ENCODE data around the gene CSKMT.

DNA sequence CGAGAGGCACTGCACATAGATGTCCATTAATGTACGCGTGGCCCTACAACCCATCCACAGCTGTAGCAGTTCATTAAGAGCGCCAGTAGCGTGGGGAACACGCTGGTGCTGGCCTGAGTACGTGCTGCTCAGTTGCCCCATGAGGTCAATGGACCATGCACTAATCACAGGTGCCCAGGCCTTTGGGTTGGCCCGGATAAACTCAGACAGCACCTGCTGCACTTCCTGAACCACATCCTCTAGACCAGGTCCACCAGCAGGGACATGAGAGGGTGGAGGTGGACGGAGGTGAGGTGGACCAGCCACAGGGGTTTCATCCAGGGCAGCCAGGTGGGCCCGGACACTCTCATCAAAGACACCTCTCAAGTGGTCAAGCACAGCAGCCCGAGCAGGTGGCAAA is 15.6 kb upstream of the CSKMT start:
- TF ChIP-seq, protein P1, sequence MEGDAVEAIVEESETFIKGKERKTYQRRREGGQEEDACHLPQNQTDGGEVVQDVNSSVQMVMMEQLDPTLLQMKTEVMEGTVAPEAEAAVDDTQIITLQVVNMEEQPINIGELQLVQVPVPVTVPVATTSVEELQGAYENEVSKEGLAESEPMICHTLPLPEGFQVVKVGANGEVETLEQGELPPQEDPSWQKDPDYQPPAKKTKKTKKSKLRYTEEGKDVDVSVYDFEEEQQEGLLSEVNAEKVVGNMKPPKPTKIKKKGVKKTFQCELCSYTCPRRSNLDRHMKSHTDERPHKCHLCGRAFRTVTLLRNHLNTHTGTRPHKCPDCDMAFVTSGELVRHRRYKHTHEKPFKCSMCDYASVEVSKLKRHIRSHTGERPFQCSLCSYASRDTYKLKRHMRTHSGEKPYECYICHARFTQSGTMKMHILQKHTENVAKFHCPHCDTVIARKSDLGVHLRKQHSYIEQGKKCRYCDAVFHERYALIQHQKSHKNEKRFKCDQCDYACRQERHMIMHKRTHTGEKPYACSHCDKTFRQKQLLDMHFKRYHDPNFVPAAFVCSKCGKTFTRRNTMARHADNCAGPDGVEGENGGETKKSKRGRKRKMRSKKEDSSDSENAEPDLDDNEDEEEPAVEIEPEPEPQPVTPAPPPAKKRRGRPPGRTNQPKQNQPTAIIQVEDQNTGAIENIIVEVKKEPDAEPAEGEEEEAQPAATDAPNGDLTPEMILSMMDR (IDR thresholded peaks at IDR 0.05), result no peak
- no peak for TF ChIP-seq POLR2A (IDR thresholded peaks at IDR 0.05)
- no peak for TF ChIP-seq EP300 (IDR thresholded peaks at IDR 0.05)
- no peak for TF ChIP-seq POLR2AphosphoS5 (IDR thresholded peaks at IDR 0.05)
